T-helper 22 cell (primary cell): ENCODE data around the gene TSGA10IP.

Experiments used
- DNase-seq: peaks from one replicate; pipeline ENCODE4 v3.0.0-alpha.2; 2020; ENCODE audit warnings: low read depth

TSGA10IP gene

DNA sequence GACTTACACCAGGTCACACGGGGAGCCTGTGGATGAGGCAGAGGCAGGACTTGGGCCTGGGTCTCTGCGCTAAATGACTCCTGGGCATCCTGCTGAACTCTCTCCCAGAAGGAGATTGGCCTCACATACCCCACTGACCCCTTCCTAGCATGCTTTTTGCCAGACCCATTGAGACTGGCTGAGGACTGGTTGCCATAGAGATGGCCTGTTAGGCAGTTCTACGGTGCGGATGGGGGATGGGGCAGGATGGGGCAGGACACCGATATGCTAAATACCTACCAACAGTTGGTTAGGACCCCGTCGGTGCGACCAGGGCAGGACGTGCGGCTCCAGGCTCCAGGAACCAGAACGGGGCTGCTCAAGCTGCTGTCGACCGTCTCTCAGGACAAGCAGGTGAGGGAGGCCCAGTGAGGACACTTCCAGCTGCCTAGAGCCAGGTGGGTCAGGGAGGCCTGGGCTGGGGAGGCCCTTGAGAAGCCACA, at the start of gene TSGA10IP:
TSS of gene TSGA10IP (plus strand) at position 51 of the 482 bp plus-strand sequence. CDS start at position 247, 196 bp downstream.
- no peak for DNase-seq

GRCh38 chr11:65895482-65895981, 49.7 kb upstream of the TSGA10IP start:
- DNase-seq, result no peak

DNA sequence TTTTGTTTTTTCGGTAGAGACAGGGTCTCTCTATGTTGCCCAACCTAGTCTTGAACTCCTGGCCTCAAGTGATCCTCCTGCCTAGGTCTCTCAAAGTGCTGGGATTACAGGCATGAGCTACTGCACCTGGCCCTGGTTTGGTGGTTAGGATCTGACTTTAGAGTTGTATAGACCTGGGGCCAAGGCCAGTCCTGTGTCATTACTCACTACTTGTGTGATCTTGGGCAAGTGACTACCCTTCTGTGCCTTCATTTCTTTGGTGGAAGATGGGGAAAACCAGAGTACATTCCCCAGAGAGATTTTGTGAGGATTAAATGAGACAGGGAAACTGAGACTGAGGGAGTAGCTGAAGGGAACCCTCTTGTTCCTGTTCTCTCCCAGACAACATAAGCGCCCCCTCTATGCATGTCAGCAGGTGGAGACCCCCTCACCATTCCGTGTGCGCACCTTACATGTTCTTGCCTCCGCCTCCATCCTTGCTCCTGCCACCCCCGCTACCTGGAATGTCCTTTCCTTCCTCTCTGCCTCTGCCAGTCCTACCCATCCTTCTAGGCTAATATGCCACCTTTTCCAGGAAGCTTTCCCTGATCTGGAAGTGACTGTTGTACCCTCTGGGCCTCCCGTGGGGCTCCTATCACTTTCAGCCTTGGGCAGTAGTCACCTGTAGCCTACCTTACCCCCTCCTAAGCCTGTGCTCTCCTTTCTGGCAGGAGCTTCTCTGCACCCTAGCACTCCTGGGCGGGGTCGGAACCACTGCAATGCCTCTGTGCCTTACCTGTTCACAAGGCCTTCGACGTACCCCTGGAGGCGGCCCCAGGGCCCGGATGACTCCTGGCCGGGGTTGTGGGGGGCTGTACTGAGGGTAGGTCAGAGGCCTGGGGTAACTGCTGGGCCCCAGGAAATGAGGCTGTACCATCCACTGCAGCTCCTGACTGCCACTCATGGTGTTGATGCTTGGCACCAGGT, 49.0 kb upstream of the TSGA10IP start:
- DNase-seq, result no peak

GRCh38 chr11:65897020-65897471, 48.2 kb upstream of the TSGA10IP start:
- no peak for DNase-seq

- DNase-seq, result no peak
Observed at GRCh38 chr11:65898656-65899355, 46.5 kb upstream of the TSGA10IP start.

DNA sequence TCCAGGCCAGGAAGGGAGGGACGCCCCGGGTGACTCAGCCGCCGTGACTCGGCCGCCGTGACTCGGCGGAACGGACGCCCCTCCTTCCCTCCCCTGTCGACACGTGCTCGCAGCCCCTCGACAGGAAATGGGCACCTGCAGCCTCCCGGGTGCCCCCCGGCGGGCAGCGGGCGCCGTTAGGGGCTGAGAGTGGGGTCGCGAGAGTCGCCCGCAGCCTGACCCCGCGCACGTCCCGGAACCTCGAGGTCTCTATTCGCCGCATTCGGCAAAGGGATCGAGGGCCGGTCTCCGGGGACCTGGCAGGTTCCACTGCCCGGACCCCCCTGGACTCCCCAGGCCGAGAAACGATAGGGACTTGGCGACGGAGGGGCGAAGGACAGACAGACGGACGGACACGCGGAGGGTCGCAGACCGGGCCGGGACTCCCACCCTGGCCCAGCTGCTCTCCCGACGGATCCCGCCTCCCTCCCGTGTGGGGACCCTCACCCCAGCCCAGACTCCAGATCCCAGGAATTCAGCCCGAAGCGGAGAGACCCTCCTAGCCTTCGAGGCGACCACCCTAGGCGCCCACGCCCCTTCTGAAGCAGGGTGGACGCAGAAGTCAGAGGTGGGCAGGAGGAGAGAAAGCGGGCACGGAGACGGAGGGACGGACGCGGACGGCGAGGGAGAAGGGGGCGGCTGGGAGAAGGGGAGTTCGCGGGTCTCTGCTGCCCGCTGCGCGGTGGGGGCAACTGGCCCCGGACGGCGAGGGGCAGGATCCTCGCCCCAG, 45.7 kb upstream of the TSGA10IP start:
- peak; percentile 44 for DNase-seq

- DNase-seq, result peak; percentile 97
Observed at GRCh38 chr11:65900125-65900898, 45.0 kb upstream of the TSGA10IP start, which contains the start of gene FOSL1. Gene FOSL1, minus strand, starts transcription at chr11:65900388. Its CDS starts 49 bp downstream, at chr11:65900339.

GRCh38 chr11:65900899-65901180, 44.4 kb upstream of the TSGA10IP start:
- DNase-seq, result no peak

DNA sequence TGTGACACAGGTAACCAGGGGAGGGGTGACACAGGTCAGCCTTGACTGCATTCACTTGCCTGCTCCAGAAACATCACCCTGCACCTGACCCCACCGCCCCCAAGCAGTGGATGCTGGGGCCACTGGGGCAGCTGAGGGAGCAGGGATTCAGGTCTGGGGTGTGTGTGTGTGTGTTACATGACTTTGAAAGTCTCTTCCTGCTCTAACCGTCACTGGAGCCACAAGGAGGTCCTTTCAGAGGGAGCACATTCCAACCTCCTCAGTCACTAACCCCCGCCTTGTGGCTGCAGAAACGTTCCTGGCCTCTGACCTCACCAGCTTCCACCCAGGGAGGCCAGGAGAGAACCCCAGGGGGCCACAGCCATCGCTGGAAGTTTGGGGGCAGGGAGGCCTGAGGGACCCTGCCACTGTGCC, 42.2 kb upstream of the TSGA10IP start:
- no peak for DNase-seq

DNA sequence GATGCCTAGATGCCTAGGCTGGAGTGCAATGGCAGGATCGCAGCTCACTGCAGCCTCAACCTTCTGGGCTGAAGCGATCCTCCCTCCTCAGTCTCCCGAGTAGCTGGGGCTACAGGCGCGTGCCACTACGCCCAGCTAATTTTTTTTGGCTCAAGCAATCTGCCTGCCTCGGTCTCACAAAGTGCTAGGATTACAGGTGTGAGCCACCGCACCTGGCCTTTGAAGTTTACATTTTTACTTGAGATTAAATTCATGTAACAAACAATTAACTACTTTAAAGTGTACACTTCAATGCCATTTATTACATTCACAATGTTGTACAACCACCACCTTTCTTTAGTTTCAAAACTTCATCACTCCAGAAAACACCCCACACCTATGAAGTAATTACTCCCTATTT, 41.6 kb upstream of the TSGA10IP start:
- no peak for DNase-seq

GRCh38 chr11:65906602-65907001, 38.7 kb upstream of the TSGA10IP start:
- DNase-seq, result no peak

DNA sequence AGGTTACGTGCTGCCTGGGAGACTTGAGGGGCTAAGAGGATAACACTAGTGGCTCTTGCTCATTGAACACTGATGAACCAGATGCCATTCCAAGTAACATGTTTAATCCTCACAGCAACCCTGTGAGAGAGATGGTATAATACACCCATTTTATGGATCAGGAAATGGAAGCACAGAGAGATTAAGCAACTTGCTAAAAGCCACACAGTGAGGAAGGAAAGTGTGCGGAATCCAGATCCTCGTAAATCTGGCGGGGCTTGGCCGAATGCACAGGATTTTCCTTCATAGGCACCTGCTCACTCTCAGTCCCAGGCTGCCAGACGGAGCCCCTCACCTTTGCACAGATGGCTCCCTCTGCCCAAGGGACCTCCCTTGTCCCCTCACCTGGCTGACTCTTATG, 37.4 kb upstream of the TSGA10IP start:
- no peak for DNase-seq

DNA sequence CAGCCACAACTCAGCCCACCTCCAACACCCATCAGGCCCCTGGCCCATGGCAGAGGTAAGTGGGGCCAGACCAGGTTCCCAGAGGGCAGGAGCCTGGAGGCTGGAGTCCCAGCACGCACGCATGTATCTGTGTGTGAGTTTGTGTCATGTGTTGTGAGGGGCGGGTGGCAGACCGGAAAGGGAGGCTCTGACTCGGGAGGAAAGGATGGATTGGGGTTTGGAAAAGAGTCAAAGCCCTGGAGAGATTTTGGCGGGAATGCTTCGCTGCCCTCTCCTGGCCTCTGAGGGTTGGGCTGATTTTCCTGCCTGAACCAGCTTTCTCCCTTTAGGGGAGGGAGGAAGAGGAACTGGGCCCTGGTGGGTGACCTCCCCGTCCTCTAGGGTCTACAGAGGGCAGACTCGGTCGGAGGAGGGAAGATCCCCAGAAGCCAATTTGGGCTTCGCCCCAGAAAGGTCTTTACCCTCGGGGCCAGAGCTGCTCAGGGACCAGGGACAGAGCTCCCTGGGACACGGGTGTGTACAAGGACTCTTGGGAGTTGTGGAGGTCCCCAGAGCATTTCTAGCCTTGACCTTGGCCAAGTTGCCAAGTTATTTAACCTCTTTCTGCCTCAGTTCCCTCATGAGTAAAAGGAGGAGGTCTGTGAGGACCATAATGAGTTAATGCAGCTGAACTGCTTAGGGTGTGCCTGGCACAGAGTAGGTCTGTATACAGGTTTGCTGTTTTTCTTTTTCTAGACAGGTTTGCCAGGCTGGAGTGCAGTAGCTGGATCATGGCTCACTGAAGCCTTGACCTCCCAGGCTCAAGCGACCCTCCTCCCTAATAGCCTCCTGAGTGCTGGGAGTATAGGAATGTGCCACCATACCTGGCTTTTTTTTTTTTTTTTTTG, 33.4 kb upstream of the TSGA10IP start:
- no peak for DNase-seq

GRCh38 chr11:65912845-65913244, 32.4 kb upstream of the TSGA10IP start:
- no peak for DNase-seq

- no peak for DNase-seq
Observed at GRCh38 chr11:65915101-65915820, 30.0 kb upstream of the TSGA10IP start.

GRCh38 chr11:65915821-65916251, 29.4 kb upstream of the TSGA10IP start:
- DNase-seq, result no peak

DNA sequence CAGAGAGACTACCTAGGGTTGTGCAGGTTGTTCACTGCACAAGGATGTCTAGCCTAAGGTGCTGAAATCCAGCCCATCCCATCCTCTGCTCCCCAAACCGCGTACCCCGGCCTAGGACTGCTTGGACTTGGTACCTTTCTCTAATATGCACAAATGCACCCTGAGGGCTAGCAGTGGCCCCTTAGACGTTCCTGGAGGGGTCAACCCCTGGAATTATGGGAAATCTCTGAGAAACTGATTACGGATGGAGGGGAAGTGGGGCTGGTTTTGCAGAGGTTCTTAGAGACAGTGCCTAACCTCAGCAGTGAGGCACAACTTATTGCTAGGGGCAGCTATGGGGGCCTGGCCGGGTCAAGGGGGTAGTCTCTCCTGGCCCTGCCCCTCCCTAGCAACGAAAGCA, 28.9 kb upstream of the TSGA10IP start:
- DNase-seq, result no peak

DNA sequence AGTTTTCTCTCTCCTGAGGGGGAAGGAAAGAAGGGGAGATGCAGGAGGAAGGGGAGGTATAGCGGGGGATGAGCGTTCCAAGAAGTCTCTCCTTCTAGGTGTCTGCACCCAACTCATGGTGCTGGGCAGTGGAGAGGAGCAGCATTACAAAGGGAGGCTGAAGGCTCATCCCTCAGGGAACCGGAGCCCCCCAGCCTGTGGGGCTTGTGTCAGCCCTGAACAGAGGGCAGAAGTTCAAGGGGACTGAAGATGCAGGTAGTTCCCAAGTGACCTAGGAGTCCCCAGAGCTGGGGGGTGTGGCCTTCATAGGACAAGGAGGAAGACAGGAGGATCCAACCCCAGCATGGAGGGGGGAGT, 28.2 kb upstream of the TSGA10IP start:
- DNase-seq, result no peak

GRCh38 chr11:65917434-65918210, 27.7 kb upstream of the TSGA10IP start:
- no peak for DNase-seq
